Measurements from ENCODE around the gene CERS6.
A peak's percentile ranks its signal among the peaks of the same experiment; 100 is the strongest.
"Not testable (repeated sequence)": the region's sequence is repeated elsewhere in the genome, so short reads cannot be mapped to it uniquely, and the experiment has no call there.

Gene CERS6

GRCh38 chr2:168650139-168650538 lies 194.1 kb downstream of the CERS6 start:
- DNase-seq = no peak

GRCh38 chr2:168650781-168651180 lies 194.7 kb downstream of the CERS6 start:
- DNase-seq = no peak

- DNase-seq = no peak
Measured at GRCh38 chr2:168652997-168653921, 197.2 kb downstream of the CERS6 start.

GRCh38 chr2:168654705-168655104 lies 198.6 kb downstream of the CERS6 start:
- DNase-seq = no peak

GRCh38 chr2:168655207-168655606 lies 199.1 kb downstream of the CERS6 start:
- no peak for DNase-seq

- DNase-seq = not testable (repeated sequence)
Measured at GRCh38 chr2:168657378-168657777, 201.3 kb downstream of the CERS6 start.

- no peak for DNase-seq
Measured at GRCh38 chr2:168658706-168659105, 202.6 kb downstream of the CERS6 start.

GRCh38 chr2:168660870-168661862 lies 205.1 kb downstream of the CERS6 start:
- DNase-seq = no peak

- DNase-seq = no peak
Measured at GRCh38 chr2:168661863-168662256, 205.8 kb downstream of the CERS6 start.

- DNase-seq = no peak
Measured at GRCh38 chr2:168662651-168663208, 206.7 kb downstream of the CERS6 start.

- no peak for DNase-seq
Measured at GRCh38 chr2:168663993-168664392, 207.9 kb downstream of the CERS6 start.

- not testable (repeated sequence) for DNase-seq
Measured at GRCh38 chr2:168664715-168665114, 208.6 kb downstream of the CERS6 start.

GRCh38 chr2:168666339-168666738 lies 210.3 kb downstream of the CERS6 start:
- no peak for DNase-seq

GRCh38 chr2:168667156-168667555 lies 211.1 kb downstream of the CERS6 start:
- DNase-seq = peak; percentile 35

GRCh38 chr2:168669151-168669550 lies 213.1 kb downstream of the CERS6 start:
- no peak for DNase-seq

- DNase-seq = no peak
Measured at GRCh38 chr2:168670478-168670877, 214.4 kb downstream of the CERS6 start.

GRCh38 chr2:168671932-168672331 lies 215.9 kb downstream of the CERS6 start:
- no peak for DNase-seq

- DNase-seq = no peak
Measured at GRCh38 chr2:168673265-168674189, 217.5 kb downstream of the CERS6 start.

- no peak for DNase-seq
Measured at GRCh38 chr2:168678153-168678853, 222.2 kb downstream of the CERS6 start.

- peak; percentile 12 for DNase-seq
Measured at GRCh38 chr2:168679081-168679480, 223.0 kb downstream of the CERS6 start.

- DNase-seq = no peak
Measured at GRCh38 chr2:168679741-168680310, 223.8 kb downstream of the CERS6 start.
